ENCODE data around the gene EFNA5.

- no peak for TF ChIP-seq NANOG (IDR thresholded peaks at IDR 0.05; ENCODE audit: borderline replicate concordance)
- no peak for TF ChIP-seq EZH2 (IDR thresholded peaks at IDR 0.05; ENCODE audit: low read depth, unreplicated experiment)
- TF ChIP-seq CTCF (conservative IDR thresholded peaks at IDR 0.05; ENCODE audit: low read depth in 2 of 2) = no peak
- TF ChIP-seq POLR2AphosphoS5 (IDR thresholded peaks at IDR 0.05; ENCODE audit: low read depth) = no peak
- TF ChIP-seq CREB1 (CRISPR knock-in tag; IDR thresholded peaks at IDR 0.05; ENCODE audit: low read depth) = no peak
- TF ChIP-seq ZNF331 (CRISPR knock-in tag; IDR thresholded peaks at IDR 0.05; ENCODE audit: low read depth) = no peak
- TF ChIP-seq, protein P1, sequence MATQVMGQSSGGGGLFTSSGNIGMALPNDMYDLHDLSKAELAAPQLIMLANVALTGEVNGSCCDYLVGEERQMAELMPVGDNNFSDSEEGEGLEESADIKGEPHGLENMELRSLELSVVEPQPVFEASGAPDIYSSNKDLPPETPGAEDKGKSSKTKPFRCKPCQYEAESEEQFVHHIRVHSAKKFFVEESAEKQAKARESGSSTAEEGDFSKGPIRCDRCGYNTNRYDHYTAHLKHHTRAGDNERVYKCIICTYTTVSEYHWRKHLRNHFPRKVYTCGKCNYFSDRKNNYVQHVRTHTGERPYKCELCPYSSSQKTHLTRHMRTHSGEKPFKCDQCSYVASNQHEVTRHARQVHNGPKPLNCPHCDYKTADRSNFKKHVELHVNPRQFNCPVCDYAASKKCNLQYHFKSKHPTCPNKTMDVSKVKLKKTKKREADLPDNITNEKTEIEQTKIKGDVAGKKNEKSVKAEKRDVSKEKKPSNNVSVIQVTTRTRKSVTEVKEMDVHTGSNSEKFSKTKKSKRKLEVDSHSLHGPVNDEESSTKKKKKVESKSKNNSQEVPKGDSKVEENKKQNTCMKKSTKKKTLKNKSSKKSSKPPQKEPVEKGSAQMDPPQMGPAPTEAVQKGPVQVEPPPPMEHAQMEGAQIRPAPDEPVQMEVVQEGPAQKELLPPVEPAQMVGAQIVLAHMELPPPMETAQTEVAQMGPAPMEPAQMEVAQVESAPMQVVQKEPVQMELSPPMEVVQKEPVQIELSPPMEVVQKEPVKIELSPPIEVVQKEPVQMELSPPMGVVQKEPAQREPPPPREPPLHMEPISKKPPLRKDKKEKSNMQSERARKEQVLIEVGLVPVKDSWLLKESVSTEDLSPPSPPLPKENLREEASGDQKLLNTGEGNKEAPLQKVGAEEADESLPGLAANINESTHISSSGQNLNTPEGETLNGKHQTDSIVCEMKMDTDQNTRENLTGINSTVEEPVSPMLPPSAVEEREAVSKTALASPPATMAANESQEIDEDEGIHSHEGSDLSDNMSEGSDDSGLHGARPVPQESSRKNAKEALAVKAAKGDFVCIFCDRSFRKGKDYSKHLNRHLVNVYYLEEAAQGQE (IDR thresholded peaks at IDR 0.05; ENCODE audit: unreplicated experiment) = no peak
- no peak for TF ChIP-seq EZH2phosphoT487 (IDR thresholded peaks at IDR 0.05; ENCODE audit: unreplicated experiment)
Measured at GRCh38 chr5:107541400-107541799, 129.3 kb downstream of the EFNA5 start.
